HG03575 (cell line): ENCODE data around the gene CABLES2.

Experiments used
- ATAC-seq: cut with Tn5 transposase; IDR thresholded peaks from one replicate; pipeline ENCODE4 v1.9.1; 2021; ENCODE audit not compliant: unreplicated experiment, insufficient number of reproducible peaks, low FRiP score; ENCODE audit errors: extremely low read depth

Gene CABLES2

DNA sequence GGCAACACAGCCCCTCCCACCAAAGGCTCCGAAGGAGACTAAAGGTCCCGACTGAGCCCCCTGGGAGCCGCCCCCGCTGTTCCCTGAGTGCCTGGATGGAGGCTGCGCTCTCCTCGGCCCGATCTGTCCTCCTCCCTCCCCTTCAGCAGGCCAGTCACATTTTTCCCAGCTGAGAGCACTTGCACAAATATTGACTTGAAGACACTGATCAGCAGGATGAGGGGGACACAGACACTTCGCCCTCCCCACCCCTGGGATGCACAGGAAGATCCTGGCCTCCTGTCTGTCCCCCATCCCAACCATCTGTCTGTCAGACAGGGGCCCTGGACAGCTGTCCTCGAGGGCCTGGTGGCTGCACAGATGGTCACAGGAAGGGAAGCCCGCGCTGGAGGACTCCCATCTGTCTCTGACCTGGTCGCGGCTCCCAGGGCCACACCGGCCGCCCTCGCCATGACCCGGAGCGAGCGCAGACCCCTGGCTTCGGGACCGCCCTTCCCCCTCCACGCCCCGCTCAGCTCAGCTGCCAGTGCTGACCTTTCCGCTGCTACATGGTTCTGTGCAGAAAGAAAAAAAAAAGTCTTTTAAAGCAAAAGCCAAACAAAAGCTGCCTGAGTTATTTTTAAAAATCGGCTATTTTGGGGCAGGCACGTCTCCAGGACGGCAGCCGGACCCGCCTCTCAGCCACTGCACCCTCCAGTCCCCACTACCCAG lies 51.1 kb downstream of the CABLES2 start:
- ATAC-seq: no peak

DNA sequence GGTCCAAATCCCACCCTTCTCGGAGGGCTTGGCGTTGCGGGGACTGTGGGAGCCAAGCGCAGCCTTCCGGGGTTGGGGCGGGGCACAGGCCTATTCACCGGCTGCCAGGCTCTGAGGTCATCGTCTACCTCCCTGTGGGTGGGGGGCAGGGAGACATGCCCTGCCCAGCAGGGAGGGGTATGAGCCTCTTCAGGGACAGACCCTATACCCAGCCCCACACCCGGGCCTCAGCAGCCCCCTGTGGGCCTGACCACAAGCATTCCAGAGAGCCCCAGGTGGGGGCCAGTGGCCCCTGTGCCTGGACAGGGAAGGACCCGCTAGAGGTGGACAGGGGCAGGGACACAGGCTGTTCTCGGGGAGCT lies 51.6 kb downstream of the CABLES2 start:
- no peak for ATAC-seq

DNA sequence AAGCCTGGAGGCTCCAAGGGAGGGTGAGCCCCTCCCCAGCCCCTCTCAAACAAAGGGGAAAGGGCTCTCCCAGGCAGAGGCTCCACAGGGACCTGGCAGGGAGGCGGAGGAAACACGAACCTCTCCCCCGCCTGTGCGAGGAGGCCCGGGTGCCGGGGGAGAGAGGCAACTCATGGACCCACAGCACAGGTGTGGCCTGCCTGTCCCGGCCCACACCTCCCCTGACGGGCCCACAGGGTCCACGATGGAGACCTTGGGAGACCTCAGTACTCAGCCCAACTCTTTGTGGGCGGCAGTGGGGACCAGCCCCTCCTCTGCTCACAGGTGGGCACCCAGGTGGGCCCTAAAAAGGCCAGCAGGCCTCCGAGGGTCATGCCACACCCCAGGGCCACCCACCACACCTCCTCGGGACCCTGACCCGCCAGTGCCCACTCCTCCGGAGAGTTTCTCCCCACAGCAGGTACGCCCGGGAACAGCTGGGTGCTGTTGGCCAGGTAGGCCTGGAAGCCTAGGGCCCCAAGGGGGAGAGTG lies 52.2 kb downstream of the CABLES2 start:
- no peak for ATAC-seq

DNA sequence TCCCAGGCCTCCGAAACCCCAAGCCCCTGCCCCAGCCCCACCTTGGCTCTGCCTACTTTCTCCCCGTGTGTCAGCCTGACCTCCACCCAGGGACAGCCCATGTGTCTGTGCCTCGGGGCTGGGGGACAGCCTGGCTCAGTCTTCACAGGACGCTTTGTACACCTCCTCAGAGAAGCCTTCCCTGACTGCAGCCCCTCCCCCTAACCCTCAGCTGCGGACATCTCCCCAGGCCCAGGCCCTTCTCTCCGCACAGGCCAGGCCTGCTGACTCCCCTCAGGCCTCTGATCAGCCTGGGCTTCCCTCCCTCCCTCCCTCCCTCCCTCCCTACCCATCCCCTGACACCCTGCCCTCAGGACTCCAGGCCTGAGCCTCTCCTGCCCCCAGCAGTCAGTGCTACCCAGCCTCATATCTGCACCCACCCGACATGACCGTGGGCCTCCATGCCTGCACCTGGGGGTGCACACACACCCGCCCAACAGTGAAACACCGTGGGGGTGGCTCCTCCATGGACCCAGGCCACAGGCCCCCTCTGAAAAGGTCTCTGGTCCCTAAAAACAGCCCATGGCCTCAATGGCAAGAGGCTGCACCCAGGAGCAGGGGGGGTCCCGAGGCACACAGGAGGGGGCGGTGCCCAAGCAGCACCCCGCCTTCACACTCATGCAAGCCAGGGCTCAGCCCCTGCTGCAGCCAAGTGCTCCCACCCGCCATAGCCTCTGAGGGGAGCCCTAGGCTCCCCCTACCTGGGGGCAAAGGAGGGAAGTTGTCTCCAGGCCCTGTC lies 52.9 kb downstream of the CABLES2 start:
- no peak for ATAC-seq

DNA sequence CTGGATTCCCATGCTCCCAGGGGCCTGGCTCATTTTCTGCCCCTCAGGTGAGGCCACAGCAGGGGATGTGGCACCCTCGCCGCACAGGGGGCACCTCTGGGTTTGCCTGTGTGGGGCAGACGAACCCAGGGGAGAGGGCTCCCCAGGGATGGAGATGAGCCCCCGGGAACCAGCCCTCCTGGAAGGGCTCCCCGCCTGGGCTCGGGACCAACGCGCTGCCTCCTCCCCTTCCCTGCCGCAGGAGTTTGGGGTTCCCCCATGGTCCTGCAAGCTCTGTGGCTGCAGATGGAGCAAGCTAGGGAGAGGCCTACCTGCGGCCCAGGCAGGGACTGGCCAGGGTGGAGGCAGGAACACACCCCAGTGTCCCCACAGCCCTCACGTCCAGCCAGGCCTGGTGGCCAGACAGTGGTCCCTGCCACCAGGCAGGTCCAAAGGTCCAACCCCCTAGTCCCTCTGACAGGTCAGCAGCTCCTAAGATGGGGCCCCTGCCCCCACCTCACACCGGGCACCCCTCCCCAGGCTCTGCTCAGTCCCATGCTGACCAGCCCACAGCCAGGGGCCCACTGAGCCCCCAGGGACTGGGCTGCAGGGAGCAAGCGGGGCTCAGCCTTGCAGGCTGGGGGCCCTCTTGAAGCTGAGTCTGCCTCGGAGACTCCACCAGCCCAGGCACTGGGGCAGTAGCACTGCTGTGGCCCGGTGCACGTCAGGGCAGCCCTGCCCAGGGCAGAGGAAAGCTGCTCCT lies 53.6 kb downstream of the CABLES2 start:
- ATAC-seq: no peak

DNA sequence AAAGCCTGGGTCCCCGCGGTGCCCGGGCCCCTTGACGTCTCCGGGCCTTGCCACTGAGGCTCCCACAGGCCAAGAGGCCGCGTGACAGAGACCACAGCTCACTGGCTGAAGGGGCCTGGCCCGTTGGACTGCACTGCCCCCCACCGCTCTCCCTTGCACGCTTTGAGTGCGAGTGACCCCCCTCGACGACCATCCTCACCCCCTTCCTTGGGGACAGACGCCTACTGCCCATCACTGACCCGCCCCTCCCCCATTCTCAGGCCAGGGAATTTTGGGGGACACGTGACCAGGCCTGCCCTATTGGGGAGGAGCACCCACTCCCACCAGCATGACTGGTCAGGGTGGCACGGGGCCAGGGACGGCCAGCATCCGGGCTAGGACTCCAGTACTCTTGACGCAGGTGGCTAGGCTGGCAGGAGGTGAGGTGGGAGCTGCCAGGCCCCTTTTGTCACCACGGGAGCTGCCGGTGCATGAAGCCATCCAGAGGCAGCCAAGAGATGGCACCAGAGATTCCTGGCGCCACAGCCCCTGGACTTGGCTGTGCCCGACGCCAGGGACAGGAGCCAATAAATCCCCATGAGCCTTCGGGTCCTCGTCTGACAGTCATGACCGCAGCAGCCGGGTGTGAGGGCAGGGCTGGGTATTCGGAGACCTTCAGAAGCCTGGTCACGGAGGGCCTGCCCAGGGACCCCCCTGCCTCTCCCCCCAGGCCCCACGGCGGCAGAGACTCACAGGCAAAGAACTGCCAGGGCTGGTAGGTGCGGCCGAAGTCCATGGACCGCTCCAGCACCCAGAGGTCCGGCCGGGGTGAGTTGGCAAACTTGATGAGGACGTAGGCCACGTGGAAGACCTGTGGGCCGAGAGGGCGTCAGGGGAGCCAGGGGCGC lies 54.4 kb downstream of the CABLES2 start:
- no peak for ATAC-seq

DNA sequence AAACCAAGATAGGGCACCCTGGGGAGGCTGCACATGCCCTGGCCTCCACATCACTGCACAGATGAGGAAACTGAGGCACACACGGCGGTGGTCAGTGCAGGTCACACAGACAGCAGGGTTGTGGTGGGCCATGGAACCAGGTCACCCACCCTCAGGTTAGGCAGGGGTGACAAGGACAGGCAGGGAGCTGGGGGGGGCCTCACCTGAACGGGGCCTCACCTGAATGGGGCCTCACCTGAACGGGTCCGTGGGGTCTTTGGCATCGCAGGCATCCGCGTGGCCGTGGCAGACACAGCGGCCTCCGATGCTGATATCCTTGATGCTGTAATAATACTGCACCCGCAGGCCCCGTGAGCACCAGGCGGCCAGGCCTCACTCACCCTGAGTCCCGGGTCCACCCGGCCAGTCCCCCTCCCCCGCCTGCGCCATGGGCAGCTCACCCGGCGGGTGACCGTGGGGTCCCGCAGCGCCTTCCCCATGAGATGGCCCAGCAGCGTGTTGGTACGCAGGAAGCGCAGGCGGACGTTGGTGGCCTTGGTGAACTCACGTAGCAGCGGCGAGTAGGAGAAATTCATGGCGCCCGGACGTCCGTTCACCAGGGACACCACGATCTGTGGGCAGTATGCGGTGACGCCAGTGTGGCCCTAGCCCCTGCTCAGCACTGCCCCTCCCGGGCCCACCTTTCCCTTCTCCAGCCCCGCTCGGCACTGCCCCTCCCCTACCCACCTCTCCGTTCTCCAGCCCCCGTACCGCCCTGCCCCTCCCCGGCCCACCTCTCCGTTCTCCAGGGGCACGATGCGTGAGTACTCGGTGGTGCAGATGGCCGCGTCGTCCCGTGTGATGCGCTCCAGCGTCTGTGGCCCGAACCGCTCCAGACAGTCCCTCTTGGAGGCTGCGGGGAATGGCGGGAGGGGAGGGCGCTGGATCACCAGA lies 55.4 kb downstream of the CABLES2 start:
- ATAC-seq: no peak

DNA sequence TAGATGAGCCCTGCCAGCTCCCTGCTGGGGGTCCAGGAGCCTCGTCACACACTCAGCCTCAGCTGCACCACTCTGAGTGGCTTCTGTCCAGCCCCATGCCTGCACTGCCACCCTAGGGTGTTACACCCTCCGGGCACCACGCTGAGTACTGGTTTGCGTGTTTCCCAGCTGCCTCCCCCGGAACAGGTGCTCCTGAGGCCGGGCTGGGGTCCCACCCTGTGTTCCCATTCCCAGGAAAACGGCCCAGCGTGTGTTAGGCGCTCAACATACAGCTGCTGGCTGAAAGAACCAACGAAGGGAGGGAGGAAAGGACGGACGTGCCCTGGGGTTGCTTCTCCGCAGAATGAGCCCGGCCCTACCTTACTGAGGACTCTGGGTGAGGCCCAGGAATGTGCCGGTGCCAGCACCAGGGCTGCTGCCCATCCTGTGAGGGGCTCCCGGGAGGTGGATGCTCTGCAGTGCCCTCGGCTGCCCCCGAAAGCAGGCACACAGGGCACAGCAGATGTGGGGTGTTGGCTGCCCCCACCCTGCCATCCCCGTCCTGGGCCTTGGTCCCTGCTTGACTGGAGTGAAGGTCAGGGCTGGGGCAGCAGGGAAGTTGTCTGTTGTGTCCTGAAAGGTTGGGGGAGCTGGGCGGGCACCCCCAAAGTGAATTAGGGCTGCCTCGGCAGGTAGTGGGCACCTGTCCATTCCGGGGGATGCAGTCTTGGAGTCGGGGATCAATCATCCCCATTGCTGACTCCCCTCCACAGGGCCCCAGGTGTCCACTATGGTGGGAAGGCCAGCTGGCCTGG lies 56.3 kb downstream of the CABLES2 start:
- no peak for ATAC-seq

DNA sequence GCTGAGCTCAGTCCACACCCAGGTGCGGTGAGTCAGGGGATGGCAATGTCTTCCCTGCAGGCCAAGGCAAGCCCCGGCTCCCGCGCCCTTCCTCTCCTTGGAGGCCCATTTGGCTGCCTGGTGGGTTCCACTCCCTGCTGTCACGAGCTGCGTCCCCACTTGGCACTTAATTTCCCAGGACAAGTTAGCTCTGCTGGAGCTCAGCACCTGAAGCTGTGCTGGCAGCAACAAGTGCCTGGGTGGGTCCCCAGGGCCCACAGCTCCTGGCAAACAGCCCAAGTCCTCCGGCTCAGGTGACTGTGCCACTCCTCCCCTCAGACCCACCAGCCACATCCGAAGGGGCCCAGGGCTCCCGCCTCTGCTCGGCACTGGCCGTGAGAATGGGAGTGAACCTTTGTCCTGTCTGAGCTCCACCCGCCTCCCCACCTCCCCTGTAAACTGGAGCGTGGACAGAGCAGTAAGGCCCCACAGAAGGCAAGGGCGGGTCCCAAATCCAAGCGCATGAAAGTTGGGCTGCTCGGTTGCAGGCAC lies 56.9 kb downstream of the CABLES2 start:
- no peak for ATAC-seq

DNA sequence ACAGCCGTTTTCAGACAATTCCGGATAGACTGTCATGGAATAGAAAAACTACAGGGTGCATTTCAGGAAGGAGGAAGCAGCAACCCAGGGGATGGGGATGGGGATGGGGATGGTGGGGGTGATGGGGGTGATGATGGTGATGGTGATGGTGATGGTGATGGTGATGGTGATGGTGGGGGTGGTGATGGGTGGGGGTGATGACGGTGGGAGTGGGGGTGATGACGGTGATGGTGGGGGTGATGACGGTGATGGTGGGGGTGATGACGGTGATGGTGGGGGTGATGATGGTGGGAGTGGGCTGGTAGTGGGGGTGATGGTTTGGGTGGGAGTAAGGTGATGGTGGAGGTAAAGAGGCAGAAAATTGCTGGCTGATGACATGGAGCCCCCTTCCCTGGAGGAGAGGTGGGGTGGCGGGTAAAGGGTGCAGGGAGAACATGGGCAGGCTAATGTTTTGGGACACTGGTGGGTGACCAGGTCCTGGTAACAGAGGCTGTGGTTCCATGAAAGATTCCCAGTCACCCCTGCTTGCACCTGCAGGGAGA lies 57.5 kb downstream of the CABLES2 start:
- ATAC-seq: no peak

DNA sequence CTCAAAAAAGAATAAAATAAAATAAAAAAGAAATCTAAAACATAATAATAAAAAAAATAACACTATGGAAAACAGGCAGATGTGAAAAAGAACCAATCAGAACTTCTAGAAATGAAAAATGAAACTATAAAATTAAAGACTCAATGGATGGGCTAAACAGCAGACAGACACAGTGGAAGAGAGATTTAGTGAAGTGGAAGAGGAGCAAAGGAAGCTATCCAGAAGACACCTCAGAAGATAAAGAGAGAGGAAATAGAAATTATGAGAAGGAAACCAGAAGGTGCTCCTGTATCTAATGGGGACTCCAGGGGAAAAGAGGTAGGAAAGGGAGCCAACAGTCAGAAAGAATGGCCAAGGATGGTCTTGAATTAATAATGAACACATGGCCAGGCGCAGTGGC lies 58.5 kb downstream of the CABLES2 start:
- no peak for ATAC-seq

DNA sequence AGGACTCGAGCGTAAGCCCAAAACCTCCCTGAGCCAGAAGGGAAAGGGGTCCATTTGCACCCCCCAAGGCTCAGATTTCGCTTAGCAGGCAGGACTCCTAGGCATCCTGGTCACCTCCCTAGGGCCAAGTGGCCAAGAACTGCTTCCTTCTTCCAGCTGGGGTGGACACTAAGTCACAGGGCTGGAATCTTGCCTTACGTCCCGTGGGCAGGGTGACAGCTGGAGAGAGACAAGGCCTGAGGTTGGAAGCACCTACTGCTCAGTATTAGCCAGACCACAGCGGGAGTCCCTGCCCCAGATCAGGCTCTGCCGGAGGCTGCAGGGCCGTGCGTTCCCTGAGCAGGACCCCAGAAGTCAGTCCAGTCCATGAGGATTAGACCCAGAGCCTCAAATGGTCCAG lies 59.6 kb downstream of the CABLES2 start:
- no peak for ATAC-seq

DNA sequence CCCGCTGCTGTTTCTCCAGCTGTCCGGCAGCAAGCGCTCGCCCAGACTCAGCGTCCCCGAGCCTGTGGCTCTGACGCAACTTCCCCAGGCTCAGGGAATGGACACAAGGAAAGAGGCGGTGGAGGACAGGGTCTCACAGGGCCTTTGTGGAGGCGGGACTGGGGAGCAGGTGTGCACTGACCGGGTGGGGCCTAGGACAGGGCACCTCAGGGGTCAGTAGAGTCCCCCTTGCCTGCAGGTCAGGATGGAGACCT lies 60.0 kb downstream of the CABLES2 start:
- no peak for ATAC-seq

DNA sequence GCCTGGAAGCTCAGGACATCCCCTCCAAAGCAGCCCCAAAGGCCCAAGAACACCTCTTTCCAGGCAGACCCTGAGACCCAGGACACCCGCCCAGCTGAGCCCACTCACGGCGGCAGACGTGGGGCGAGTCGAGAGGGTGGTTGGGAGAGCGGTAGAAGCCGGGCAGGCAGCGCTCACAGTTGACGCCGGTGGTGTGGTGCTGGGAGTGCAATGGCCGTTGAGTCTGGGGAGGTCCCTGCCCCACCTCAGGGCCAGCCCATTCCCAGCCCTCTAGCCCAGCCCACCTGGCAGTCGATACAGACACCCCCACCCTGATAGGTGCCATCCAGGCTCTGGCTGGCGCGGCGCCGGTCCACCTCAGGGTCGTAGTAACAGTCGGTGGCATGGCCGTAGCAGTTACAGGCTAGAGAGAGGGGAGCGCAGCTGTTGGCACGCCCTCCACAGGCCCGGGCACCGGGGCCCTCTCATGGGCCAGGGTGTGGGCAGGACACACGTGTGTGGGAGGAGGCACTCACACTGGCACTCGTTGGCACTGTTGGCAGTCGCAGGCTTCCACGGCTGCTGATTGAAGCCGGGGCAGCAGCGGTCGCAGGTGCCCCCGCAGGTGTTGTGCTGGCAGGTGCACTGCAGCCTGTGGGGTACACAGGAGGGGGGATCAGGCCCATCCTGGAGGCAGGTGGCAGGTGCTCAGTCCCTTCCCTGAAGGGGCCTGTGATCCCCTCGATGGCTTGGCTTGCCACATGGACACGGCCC lies 60.5 kb downstream of the CABLES2 start:
- no peak for ATAC-seq

DNA sequence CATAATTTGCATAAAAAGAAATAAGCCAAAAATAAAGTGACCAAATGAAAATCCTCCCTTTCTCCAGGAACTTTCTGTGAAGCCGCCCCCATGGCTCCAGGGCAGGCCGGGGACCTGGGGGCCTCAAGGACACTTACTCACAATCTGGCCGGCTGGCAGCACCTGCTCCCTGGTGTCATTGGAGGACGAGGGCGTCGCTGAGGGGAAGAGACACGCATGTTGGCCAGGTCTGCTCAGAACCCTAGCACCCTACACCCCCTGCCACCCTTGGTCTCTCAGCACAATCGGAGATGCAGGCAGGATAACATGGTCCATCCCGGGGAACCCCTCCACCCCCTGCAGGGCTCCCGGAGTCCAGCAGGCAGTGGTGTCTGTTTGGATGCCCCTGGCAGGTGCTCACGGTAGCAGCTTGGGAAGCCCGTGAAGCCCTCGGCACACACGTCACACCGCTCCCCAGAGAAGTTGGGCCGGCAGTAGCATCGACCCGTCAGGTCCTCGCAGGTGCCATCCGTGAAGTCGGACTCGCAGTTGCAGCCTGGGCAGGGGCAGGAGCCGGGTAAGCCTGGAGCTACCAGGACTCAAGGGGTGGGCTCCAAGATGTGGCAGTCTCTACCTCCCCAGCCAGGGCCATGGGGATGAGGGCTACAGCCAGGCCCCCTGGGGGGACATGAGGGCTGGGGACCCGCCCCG lies 61.3 kb downstream of the CABLES2 start:
- ATAC-seq: no peak

DNA sequence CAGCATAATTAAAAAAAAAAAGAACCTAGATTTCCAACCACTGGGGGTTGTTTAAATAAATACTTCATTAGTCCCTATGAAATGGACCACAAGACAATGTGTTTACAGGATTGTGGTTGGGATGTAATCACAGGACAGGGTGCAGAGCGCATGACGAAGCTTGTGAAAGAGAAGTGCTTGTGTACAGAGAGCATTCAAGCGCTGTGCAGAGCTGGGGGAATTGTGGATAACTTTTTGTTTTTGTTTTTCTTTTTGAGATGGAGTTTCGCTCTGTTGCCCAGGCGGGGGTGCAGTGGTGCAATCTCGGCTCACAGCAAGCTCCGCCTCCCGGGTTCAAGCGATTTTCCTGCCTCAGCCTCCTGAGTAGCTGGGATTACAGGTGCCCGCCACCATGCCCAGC lies 62.3 kb downstream of the CABLES2 start:
- no peak for ATAC-seq
